Mucosa of descending colon (tissue), 3 donors: ENCODE results near the gene KNTC1. TPM values are rescaled to one million over a fixed set of nuclear protein-coding genes. Genes with fewer than 3 reads are reported as not detected.

Source experiments
- ATAC-seq: fragments of 200-7000 bp; cut with Tn5 transposase; one replicate; pipeline ENCODE4 v1.9.1; 2020; ENCODE audit warnings: mild to moderate bottlenecking, moderate library complexity
- DNase-seq, 3 donors: peaks; one replicate each; pipeline ENCODE4 v3.0.0-alpha.2; 2020
- H3K36me3 ChIP-seq: fragments of 200-600 bp; one replicate; pipeline ENCODE4 v1.8.0; 2021; ENCODE audit warnings: low read depth, mild to moderate bottlenecking
- H3K4me1 ChIP-seq: fragments of 200-600 bp; one replicate; pipeline ENCODE4 v1.8.0; 2021; ENCODE audit warnings: low read depth, mild to moderate bottlenecking
- H3K4me3 ChIP-seq: fragments of 200-600 bp; one replicate; pipeline ENCODE4 v1.8.0; 2021; ENCODE audit warnings: mild to moderate bottlenecking
- H3K9me3 ChIP-seq: fragments of 200-600 bp; one replicate; pipeline ENCODE4 v1.8.0; 2021; ENCODE audit warnings: mild to moderate bottlenecking
- CTCF ChIP-seq: fragments of 200-600 bp; IDR thresholded peaks from one replicate; pipeline ENCODE4 v1.8.0; 2022; ENCODE audit warnings: antibody characterized with exemption, mild to moderate bottlenecking
- intact Hi-C, 2 donors: fragments of 100-400 bp; cut with DNase I in 1 of 2; cut with micrococcal nuclease in 1 of 2; formaldehyde crosslinking; loops; one replicate each; pipeline versions ENCODE4 v1.11.0 to v1.11.1; 2022; cut with DNase I, micrococcal nuclease
- total RNA-seq, 3 donors: library from RNA; stranded (reverse); fragmentation: NEBNext Ultra II Directional in 2 of 3; extraction: Animal tissue kit (Norgen Biotek cat#: 25700) in 2 of 3; gene quantifications; one replicate each; pipeline versions ENCODE4 v1.2.1 to v1.2.4, GENCODE V29; 2021 to 2023
- donor health status: DM: no; HTN: no; CAD: no; lungs with moderate emphysema.
- donor health status: DM: no; HTN: no; CAD: no.
- donor health status: DM: no; HTN: yes; CAD: no.

KNTC1 gene
- total RNA-seq, 3 donors from 2014 or later: 11.4 to 28.3 (median 16.2) TPM

GRCh38 chr12:122499991-122500684 is 26.9 kb upstream of the KNTC1 start:
- TF ChIP-seq CTCF: no peak
- peaks cover 16% of the 10 kb centered on the region for H3K4me1 ChIP-seq
- no peaks in the 10 kb centered on the region for H3K9me3 ChIP-seq
- intact Hi-C loops: no loop called here
- peak overlapping the region; percentile 76 for H3K4me3 ChIP-seq
- ATAC-seq: peak; percentile 65
- peaks cover 4% of the 10 kb centered on the region for H3K36me3 ChIP-seq
- DNase-seq: peak; percentile 56 to 75 (median 73)

- Histone ChIP-seq H3K36me3 (peaks cover 12% of the 10 kb centered on the region), H3K9me3 (no peaks in the 10 kb centered on the region), H3K4me1 (peaks cover 16% of the 10 kb centered on the region), H3K4me3 (peak within 1 kb of the TSS; percentile 76)
- peak; percentile 98 for ATAC-seq
- peak; percentile 23 for TF ChIP-seq CTCF
- peak; percentile 97 to 99 (median 99) for DNase-seq
- intact Hi-C loops: no loop called here
Measured at GRCh38 chr12:122500685-122501488, 26.2 kb upstream of the KNTC1 start, which contains the start of gene ZCCHC8. Gene ZCCHC8 (minus strand): TSS chr12:122500932. CDS start chr12:122500840, 92 bp downstream.

- no peak for TF ChIP-seq CTCF
- ATAC-seq (no peak), DNase-seq (no peak)
- no peak overlapping the region for H3K4me3 ChIP-seq
- H3K4me1 ChIP-seq: peaks cover 16% of the 10 kb centered on the region
- intact Hi-C loops: no loop called here
- H3K36me3 ChIP-seq: peaks cover 18% of the 10 kb centered on the region
- H3K9me3 ChIP-seq: no peaks in the 10 kb centered on the region
Measured at GRCh38 chr12:122501489-122501989, 25.5 kb upstream of the KNTC1 start.

- ATAC-seq: no peak
- TF ChIP-seq CTCF: no peak
- H3K36me3 ChIP-seq: peaks cover 22% of the 10 kb centered on the region
Measured at GRCh38 chr12:122503147-122503751, 23.8 kb upstream of the KNTC1 start.

GRCh38 chr12:122503783-122504590 is 23.1 kb upstream of the KNTC1 start:
- Histone ChIP-seq H3K9me3 (no peaks in the 10 kb centered on the region), H3K4me1 (peaks cover 6% of the 10 kb centered on the region), H3K36me3 (peaks cover 22% of the 10 kb centered on the region), H3K4me3 (no peak overlapping the region)
- DNase-seq (no peak), ATAC-seq (no peak)
- intact Hi-C loops: no loop called here
- no peak for TF ChIP-seq CTCF

More at GRCh38 chr12:122503147-122503751, 23.8 kb upstream of the KNTC1 start:
- no peak overlapping the region for H3K4me3 ChIP-seq
- H3K4me1 ChIP-seq: peaks cover 13% of the 10 kb centered on the region
- DNase-seq: no peak
- H3K9me3 ChIP-seq: no peaks in the 10 kb centered on the region
- intact Hi-C loops: no loop called here
